ENCODE measurements around the gene SLX4. TPM values are rescaled to one million over a fixed set of nuclear protein-coding genes. Genes with fewer than 3 reads are reported as not detected.

The SLX4 gene
- total and polyA plus RNA-seq, 2 donors (not counting 3 experiments of a cell fraction or from before 2014, with no cell fraction given), result 2.9 to 8.9 TPM

DNA sequence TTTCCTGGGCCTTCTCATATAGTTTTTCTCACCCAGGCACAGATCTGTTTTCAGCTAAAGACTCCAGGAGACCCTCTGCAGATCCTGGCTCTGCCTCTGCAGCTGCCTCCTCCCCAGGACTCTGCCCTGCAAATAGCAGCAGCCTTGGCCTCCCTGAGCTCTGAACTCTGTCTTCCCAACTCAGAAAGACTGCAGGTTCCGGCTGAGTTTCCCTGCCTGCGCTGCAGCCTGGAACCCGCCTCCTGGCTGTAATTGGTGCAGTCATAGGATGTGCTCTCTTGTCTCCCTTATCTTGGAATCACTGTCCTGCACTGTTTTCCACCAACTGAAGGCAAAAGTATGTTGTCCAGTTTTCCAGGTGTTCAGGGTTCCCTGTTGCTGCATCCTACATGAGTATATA lies 28.8 kb upstream of the SLX4 start:
- BruUV-seq (replicated peaks), result no TSS peak
- POLR2A ChIA-PET, result no interaction called here
- no peak overlapping the region for H2AFZ ChIP-seq (ENCODE audit: low read depth, low read length)
- DNase-seq (ENCODE audit: low read depth, low spot score) (no peak), FAIRE-seq (no peak)
- H3K4me3 ChIP-seq (replicated peaks in 1 of 3; ENCODE audit: insufficient read depth in 1 of 3, low read depth in 1 of 3, low read length in 3 of 3), result no peak overlapping the region
- peaks cover 7% of the 10 kb centered on the region for H3K4me1 ChIP-seq (ENCODE audit: control insufficient read depth, extremely low read depth, insufficient read depth, low read length)
- H3K36me3 ChIP-seq (ENCODE audit: control insufficient read depth in 2 of 2, extremely low read depth in 1 of 2, insufficient read depth in 2 of 2, low read length in 2 of 2), result peaks cover 0 to 2% of the 10 kb centered on the region in 2 experiments
- dilution Hi-C loops (cut with MboI; ENCODE audit: extremely low pct_ligation_motif_present, low sequenced_read_pairs) (no loop called here), intact Hi-C loops (cut with micrococcal nuclease) (no loop called here)
- no peaks in the 10 kb centered on the region for H3K27me3 ChIP-seq (ENCODE audit: control insufficient read depth in 2 of 2, insufficient read depth in 2 of 2, low read length in 2 of 2)
- H4K20me1 ChIP-seq (replicated peaks; ENCODE audit: control insufficient read depth, extremely low read depth, insufficient read depth, low read length), result no peaks in the 10 kb centered on the region
- no peak for TF ChIP-seq POLR2A (IDR thresholded peaks at IDR 0.05; ENCODE audit: low read depth, low read length)
- TF ChIP-seq, protein P1, sequence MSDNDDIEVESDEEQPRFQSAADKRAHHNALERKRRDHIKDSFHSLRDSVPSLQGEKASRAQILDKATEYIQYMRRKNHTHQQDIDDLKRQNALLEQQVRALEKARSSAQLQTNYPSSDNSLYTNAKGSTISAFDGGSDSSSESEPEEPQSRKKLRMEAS (IDR thresholded peaks at IDR 0.05; ENCODE audit: insufficient read depth, insufficient read length), result no peak
- no peak for TF ChIP-seq POLR2AphosphoS5 (IDR thresholded peaks at IDR 0.05; ENCODE audit: insufficient read depth, low read depth, low read length)
- TF ChIP-seq GATA2 (IDR thresholded peaks at IDR 0.05; ENCODE audit: insufficient read depth, insufficient read length, low read depth, low read length), result no peak
- no peak for TF ChIP-seq FOS (IDR thresholded peaks at IDR 0.05; ENCODE audit: borderline replicate concordance, insufficient read depth, low read length)
- no peak for TF ChIP-seq MYC (IDR thresholded peaks at IDR 0.05; ENCODE audit: low read depth, low read length)
- TF ChIP-seq, protein P2, sequence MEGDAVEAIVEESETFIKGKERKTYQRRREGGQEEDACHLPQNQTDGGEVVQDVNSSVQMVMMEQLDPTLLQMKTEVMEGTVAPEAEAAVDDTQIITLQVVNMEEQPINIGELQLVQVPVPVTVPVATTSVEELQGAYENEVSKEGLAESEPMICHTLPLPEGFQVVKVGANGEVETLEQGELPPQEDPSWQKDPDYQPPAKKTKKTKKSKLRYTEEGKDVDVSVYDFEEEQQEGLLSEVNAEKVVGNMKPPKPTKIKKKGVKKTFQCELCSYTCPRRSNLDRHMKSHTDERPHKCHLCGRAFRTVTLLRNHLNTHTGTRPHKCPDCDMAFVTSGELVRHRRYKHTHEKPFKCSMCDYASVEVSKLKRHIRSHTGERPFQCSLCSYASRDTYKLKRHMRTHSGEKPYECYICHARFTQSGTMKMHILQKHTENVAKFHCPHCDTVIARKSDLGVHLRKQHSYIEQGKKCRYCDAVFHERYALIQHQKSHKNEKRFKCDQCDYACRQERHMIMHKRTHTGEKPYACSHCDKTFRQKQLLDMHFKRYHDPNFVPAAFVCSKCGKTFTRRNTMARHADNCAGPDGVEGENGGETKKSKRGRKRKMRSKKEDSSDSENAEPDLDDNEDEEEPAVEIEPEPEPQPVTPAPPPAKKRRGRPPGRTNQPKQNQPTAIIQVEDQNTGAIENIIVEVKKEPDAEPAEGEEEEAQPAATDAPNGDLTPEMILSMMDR (IDR thresholded peaks at IDR 0.05; ENCODE audit: extremely low read depth in 1 of 2, insufficient read depth in 1 of 2, low read depth in 1 of 2, low read length in 2 of 2), result no peak
- TF ChIP-seq EZH2 (IDR thresholded peaks at IDR 0.05; ENCODE audit: borderline replicate concordance, low read depth, low read length, severe bottlenecking), result no peak
- no peak for TF ChIP-seq JUN (IDR thresholded peaks at IDR 0.05; ENCODE audit: borderline replicate concordance, insufficient read depth, insufficient read length, low read depth)
- no peaks in the 10 kb centered on the region for H3K9me1 ChIP-seq (replicated peaks; ENCODE audit: control insufficient read depth, extremely low read depth, insufficient read depth, low read length)
- no peaks in the 10 kb centered on the region for H3K79me2 ChIP-seq (ENCODE audit: control insufficient read depth, insufficient read depth, low read length)
- H3K9me3 ChIP-seq (replicated peaks; ENCODE audit: control insufficient read depth, insufficient read depth, low read length), result no peaks in the 10 kb centered on the region
- H3K4me2 ChIP-seq (ENCODE audit: insufficient read depth, low read length), result no peak overlapping the region
- H3K9ac ChIP-seq (replicated peaks; ENCODE audit: extremely low read depth, insufficient read depth, low read length), result no peak overlapping the region
- no peak overlapping the region for H3K27ac ChIP-seq (ENCODE audit: insufficient read depth, low read depth, low read length)
- CTCF ChIA-PET, result interaction anchor here (1.3 kb wide), 1 partner anchor 14 kb away, joined by 4 read pairs; no protein-coding TSS in a partner anchor
